Measurements from ENCODE around the gene ZMYND10. TPM values are rescaled to one million over a fixed set of nuclear protein-coding genes. Genes with fewer than 3 reads are reported as not detected.

ZMYND10 gene
- total RNA-seq (ENCODE audit: low replicate concordance) = 1.8 and 13.4 TPM in 2 replicates
- long read RNA-seq, partial matches to known transcripts = 0 of 2 reads
- long read RNA-seq, other reads (novel, unspliced or antisense) = 1 of 2 reads

GRCh38 chr3:50345586-50346234 lies at the start of gene ZMYND10:
ZMYND10 (minus strand) TSS chr3:50345732; CDS start chr3:50345579, 153 bp downstream.
- H3K4me3 Mint-ChIP-seq = peak within 1 kb of the TSS; percentile 83
- DNase-seq (ENCODE audit: extremely low spot score, unreplicated experiment) = no peak
- TF ChIP-seq CTCF (conservative IDR thresholded peaks at IDR 0.05) = no peak
- no peaks in the 10 kb centered on the region for H3K9me3 Mint-ChIP-seq
- peaks cover 45% of the 10 kb centered on the region for H3K27me3 Mint-ChIP-seq
- no peaks in the 10 kb centered on the region for H3K36me3 Mint-ChIP-seq
- peak within 1 kb of the TSS; percentile 79 for H3K27ac Mint-ChIP-seq
- H3K4me1 Mint-ChIP-seq (ENCODE audit: unreplicated experiment) = peaks cover 18% of the 10 kb centered on the region

- Mint-ChIP-seq H3K4me3 (no peak overlapping the region), H3K27me3 (no peaks in the 10 kb centered on the region), H3K36me3 (no peaks in the 10 kb centered on the region), H3K9me3 (no peaks in the 10 kb centered on the region), H3K4me1 (ENCODE audit: unreplicated experiment) (no peaks in the 10 kb centered on the region), H3K27ac (no peak overlapping the region)
- DNase-seq (ENCODE audit: extremely low spot score, unreplicated experiment) = no peak
- no peak for TF ChIP-seq CTCF (conservative IDR thresholded peaks at IDR 0.05)
Measured at GRCh38 chr3:50393061-50393460, 47.5 kb upstream of the ZMYND10 start.

- Mint-ChIP-seq H3K27ac (no peak overlapping the region), H3K36me3 (no peaks in the 10 kb centered on the region), H3K4me3 (no peak overlapping the region), H3K27me3 (no peaks in the 10 kb centered on the region), H3K4me1 (ENCODE audit: unreplicated experiment) (no peaks in the 10 kb centered on the region), H3K9me3 (no peaks in the 10 kb centered on the region)
- no peak for DNase-seq (ENCODE audit: extremely low spot score, unreplicated experiment)
- TF ChIP-seq CTCF (conservative IDR thresholded peaks at IDR 0.05) = no peak
Measured at GRCh38 chr3:50392101-50392715, 46.7 kb upstream of the ZMYND10 start.

- TF ChIP-seq CTCF (conservative IDR thresholded peaks at IDR 0.05) = no peak
- H3K27ac Mint-ChIP-seq = no peak overlapping the region
- no peaks in the 10 kb centered on the region for H3K36me3 Mint-ChIP-seq
- peaks cover 4% of the 10 kb centered on the region for H3K4me1 Mint-ChIP-seq (ENCODE audit: unreplicated experiment)
- no peak overlapping the region for H3K4me3 Mint-ChIP-seq
- H3K27me3 Mint-ChIP-seq = no peaks in the 10 kb centered on the region
- no peaks in the 10 kb centered on the region for H3K9me3 Mint-ChIP-seq
- no peak for DNase-seq (ENCODE audit: extremely low spot score, unreplicated experiment)
Measured at GRCh38 chr3:50390508-50391224, 45.1 kb upstream of the ZMYND10 start.

- no peak for TF ChIP-seq CTCF (conservative IDR thresholded peaks at IDR 0.05)
- DNase-seq (ENCODE audit: extremely low spot score, unreplicated experiment) = no peak
- H3K9me3 Mint-ChIP-seq = no peaks in the 10 kb centered on the region
- no peak overlapping the region for H3K4me3 Mint-ChIP-seq
- peaks cover 4% of the 10 kb centered on the region for H3K4me1 Mint-ChIP-seq (ENCODE audit: unreplicated experiment)
- no peaks in the 10 kb centered on the region for H3K27me3 Mint-ChIP-seq
- no peaks in the 10 kb centered on the region for H3K36me3 Mint-ChIP-seq
- H3K27ac Mint-ChIP-seq = no peak overlapping the region
Measured at GRCh38 chr3:50389414-50389767, 43.9 kb upstream of the ZMYND10 start.

Measured in type B pancreatic cell (in vitro differentiated cells).